ENCODE data around the gene RPTOR. TPM values are rescaled to one million over a fixed set of nuclear protein-coding genes. Genes with fewer than 3 reads are reported as not detected.
"Not testable (repeated sequence)": the region's sequence is repeated elsewhere in the genome, so short reads cannot be mapped to it uniquely, and the experiment has no call there.

The RPTOR gene
- total RNA-seq, 1 experiment from 2014 or later = 25.1 TPM

DNA sequence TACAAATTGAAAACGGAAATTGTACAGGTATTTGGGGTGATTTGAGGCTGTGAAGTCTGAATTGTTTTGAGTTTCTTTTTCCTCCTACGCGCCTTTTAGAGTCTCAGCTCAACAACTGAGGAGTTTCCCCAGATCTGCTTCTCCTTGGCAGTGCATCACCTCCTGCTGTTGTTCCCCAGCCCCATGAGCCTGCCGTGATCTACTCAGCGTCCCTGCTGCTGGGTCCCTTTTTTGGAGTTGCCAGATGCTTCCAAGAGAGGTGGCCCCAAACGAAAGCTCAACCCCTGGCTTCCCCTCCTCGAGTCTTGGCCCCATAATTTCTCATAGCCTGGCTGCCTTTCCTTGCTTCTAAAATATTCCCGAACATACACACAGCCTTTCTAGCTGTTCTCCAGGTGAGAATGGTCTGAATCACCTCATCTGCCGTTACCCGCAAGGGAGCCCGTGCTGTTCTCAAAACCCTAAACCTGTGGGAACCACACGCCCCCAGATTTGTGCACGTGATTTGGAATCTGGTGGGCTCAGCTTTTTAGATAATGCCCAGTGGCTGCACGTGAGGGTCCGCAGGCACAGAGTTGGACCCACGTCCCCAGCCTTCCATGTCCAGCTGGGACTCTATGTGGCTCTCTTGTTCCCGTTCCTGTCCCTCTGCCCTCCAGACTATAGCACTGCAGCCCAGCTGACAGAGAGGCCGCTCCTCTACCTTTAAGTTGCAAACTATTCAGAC is 267.9 kb downstream of the RPTOR start:
- DNase-seq (ENCODE audit: low read depth) = no peak

DNA sequence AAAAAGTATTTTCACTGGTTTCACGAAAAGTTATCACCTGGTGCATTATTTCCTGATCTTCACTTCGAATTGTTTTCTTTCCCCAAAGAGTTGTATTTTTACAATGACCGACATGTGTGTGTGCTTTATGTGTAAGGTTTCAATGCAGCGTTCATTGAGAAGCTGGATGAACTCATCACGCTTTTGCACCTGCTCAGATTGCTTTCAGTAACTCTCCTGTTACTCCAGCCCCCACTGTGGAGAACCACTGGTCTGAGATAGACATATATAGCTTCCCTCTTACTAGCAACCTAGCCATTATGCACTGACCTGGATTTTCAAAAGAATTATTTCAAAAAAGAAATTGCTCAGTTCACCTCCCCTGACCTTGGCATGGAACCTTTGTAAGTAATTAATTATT is 268.7 kb downstream of the RPTOR start:
- no peak for DNase-seq (ENCODE audit: low read depth)

DNA sequence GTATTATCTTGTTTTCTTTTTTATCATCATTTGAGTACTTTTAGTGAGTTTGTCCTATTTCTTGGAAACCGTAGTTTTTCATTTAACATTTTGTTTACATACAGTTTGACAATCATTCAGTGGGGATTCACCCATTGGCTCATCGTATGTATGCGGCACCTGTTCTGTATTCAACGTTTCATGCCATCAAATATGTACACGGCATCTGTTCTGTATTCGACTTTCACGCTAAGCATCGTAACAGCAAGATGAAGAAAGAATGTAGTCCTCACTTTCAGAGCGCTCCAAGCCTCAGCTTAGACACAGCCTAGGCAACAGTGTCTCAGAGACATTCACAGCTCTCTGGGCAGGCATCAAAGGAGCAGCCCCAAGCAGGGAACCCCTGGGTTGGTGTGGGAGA is 269.9 kb downstream of the RPTOR start:
- no peak for DNase-seq (ENCODE audit: low read depth)

DNA sequence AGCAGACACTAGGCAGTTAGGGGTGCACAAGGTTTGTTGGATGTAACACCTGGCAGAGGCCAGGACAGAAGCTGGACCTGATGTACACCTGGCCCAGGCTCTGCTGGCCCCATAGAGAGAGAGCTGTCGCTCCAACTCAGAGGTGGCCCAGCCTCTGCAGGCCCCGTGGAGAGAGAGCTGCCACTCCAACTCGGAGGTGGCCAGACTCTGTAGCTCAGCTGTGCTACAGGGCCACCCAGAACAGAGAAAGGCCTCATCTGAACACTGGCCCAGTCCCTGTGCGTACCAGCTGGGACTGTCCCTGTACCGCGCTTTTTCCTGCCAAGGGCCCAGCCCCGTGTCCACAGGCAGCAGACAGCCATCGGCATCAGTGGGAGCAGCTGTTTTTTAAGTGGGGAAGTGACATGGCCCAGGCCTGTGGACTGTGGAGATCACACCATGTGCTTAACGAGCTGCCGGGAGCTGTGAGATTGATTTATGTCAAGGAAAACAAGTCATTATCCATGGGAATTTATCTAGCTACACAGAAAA is 270.6 kb downstream of the RPTOR start:
- DNase-seq (ENCODE audit: low read depth) = no peak

GRCh38 chr17:80815718-80816117 is 271.1 kb downstream of the RPTOR start:
- not testable (repeated sequence) for DNase-seq (ENCODE audit: low read depth)

DNA sequence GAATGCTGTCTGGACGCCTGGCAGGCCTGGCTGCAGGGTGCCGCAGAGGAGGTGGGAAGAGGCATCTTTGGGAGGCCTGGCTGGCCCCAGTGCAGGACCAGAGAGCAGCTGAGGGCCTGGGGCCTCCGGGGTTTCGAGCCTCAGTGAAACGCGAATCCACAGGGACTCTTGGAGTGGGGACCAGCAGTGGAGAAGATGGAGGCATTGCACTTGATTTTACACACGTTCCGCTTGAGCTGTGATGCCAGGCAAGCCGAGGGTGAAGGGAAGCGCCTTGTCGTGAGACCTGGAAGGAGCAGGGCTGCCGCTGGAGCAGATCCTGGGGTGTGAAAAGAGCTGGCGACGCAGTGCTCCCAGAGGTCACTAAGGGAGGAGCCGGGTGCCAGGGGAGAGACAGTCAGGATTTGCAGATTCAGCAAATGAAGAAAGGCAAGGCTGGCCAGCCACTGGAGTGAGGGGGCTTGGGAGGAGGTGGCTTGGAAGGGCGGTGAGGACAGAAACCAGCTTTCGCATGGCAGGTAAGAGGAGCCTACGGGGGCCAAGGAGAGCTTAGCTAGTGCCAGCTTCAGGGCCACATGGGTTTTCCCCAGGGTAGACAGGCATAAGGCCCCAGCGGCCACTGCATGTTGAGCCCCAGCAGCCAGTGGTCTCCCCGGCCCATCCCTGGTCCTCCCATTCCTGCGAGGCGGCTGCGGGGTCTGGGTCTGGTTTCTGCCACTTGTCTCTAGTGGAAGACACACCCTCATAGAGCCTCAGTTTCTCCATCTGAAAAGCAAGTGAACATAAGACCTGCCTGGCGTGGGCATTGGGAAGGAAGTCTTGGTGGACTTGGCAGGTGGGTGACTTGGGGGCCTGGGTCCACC is 271.8 kb downstream of the RPTOR start:
- no peak for DNase-seq (ENCODE audit: low read depth)

DNA sequence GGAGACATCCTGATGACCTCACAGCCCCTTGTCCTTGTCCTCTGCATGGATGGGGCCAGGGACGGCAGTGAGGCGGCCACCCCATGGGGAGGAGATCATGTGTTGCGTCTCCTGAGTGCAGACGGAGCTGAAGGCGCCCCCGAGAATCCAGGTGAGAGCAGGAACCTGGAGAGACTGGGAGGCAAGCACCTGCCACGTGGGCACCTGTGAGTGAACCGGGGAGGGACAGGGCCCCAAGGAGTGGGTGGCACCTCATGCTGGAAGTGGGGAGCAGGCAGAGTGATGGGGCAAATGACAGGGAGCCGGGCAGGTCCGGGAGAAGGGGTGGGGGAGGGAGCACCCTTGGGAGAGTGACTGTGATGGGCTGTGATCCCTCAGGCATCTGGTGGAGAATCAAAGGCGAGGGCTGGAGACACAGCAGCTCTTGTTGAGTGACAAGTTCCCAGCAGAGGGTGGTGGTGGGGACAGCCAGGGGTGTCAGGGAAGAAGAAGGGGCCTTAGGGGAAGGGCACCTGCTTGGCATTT is 272.7 kb downstream of the RPTOR start:
- no peak for DNase-seq (ENCODE audit: low read depth)

DNA sequence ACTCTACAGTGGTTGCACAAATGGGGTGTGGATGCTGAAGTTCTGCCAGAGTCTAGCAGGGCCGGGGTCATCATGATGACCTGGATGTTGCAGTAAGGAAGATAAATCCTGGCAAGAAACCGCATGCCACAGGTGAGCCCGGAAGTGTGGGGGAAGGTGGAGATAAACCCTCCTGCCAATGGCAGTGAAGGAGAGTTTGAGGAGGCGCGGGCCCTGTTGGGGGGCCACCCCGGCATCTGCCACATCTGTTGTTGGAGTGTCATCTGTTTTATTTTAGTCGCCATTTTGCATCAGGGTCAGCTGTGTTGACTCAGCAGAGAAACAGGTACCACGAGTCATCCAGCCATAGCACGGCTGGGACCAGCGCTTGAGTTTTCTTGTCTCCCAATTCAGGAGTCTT is 273.2 kb downstream of the RPTOR start:
- DNase-seq (ENCODE audit: low read depth) = peak; percentile 61

DNA sequence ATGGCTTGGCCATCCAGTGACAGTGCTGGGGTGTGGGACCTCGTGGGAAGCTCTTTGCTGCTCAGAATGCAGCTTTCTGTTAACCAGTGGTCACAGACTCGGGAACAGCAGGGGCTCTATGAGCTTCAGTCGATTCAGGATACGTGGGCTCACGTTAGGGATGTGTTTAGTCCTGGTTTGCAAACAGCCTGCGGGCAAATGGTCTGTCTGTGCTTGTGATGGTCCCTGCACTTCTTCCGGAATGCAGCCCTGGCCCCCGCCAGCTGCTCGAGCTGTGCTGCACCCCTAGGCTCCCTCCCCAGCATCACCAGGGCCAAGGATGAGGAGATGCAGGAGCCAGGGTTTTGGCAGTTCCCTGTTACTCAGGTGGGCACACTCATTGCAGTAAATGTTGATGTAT is 274.2 kb downstream of the RPTOR start:
- DNase-seq (ENCODE audit: low read depth) = no peak

GRCh38 chr17:80819422-80820164 is 275.0 kb downstream of the RPTOR start:
- DNase-seq (ENCODE audit: low read depth) = no peak

DNA sequence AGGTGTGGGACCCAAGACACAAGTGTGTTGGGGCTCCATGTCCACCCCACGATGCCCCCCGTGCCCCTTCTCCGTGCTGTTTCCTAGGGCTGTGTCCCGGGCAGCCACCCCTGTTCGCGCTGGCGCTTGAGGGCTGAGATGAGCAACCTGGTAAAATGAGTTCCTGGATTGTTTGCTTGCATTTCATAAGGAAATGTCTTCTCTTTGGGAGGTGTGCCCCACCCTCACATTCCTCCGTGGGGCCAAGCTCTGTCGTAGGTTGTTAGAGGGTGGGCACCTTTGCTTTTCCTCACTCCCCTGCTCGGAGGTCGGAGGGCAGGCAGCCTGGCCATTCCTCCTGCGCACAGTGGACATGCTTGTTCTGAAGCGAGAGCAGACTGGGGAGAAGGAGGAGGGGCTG is 275.7 kb downstream of the RPTOR start:
- DNase-seq (ENCODE audit: low read depth) = no peak

DNA sequence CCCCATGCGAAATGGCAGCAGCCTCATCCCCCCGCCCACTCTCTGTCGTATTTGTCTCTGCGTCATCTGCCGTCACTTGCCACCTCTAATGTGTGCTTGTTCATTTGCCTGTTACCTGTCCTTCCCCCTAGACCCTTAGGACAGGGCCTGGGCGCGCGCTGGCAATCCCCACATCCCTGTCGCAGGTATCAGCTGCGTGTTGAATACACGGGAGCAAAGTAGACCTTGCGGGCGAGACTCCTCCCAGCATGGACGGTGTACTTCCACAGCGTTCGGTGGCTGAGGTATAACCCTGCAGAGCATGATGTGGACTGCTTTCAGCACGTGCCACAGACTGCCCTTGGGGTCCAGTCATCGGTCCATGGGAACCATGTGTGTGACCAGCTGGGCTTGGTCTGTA is 276.9 kb downstream of the RPTOR start:
- DNase-seq (ENCODE audit: low read depth) = no peak

DNA sequence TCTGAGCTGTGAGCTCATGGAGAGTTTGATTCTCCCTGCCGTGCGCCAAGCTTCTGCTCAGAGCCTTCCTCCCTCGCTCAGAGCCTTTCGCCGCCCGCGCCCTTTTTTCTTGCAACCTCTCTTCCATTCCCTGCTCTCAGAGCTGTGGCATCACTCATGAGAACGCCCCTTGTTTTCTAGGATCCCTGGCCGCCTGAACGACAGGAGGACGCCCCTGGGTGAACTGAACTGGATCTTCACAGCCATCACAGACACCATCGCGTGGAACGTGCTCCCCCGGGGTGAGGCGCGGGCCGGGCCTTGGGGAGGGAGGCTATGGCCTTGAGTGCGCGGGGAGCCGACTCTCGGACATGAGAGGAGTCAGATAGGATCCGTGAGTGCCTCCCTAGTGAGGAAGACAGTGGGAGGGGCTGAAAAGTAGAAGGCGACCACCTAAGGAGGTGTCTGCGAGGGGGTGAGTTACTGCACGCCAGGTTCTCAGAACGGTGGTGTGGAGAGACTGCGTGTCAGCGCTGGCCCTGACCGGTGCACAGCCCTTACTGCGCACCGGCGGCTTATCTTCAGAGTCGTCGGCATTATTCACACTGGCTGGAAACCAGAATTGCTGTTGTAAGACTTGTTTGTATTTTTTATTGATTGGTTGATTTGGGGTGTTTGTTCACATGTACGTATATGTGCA is 277.5 kb downstream of the RPTOR start:
- no peak for DNase-seq (ENCODE audit: low read depth)

DNA sequence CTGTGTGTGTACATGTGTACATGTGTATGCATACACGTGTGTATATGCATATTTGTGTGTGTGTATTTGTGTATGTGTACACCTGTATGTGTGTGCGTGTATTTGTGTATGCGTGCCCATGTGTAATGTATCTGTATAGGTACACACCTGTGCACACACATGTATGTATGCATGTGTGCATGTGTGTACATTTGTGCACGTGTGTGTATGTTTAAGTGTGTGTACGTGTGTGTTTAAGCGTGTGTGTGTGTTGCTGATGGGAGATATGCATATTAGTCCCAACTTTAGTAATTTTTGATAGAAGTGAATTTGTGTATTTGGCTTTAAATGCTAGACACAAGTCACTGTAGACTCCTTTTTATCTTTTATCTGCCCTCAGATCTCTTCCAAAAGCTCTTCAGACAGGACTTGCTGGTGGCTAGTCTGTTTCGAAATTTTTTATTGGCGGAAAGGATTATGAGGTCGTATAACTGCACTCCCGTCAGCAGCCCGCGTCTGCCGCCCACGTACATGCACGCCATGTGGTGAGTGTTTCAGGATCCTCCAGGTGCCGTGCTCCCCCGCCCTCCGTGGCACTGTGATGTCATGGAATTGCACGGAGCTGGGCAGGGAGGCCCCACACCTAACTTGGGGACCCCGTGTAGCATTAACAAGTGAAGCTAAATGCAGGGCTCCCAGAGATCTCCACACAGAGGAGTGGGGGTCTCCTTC is 278.2 kb downstream of the RPTOR start:
- no peak for DNase-seq (ENCODE audit: low read depth)

DNA sequence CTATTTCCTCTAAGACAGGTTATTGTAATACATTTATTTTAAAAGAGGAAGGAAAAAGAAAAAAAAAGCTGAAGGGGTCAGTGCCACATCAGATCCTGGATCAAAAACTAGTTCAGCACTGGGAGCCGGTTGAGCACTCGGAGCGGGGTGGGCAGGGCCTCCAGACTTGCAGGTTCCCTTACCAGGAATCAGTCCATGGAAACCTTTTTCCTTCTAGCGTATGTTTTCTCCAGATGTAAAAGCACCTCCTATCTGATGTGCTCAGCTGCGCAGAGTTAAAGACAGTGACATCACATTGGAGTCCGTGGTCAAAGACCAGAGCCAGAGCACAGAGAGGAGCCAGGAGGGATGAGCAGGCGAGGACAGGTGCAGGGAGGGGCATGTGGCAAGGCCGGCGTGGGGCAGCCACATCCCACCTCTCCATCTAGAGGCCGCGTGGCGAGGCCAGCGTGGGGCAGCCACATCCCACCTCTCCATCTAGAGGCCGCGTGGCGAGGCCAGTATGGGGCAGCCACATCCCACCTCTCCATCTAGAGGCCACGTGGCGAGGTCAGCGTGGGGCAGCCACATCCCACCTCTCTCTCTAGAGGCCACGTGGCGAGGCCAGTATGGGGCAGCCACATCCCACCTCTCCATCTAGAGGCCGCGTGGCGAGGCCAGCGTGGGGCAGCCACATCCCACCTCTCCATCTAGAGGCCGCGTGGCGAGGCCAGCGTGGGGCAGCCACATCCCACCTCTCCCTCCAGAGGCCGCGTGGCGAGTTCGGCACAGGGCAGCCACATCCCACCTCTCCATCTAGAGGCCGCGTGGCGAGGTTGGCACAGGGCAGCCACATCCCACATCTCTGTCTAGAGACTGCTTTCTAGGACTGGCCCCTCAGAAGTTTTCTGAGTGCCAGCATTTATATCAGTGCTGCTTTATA is 280.2 kb downstream of the RPTOR start:
- DNase-seq (ENCODE audit: low read depth) = no peak

GRCh38 chr17:80825471-80826345 is 281.1 kb downstream of the RPTOR start:
- DNase-seq (ENCODE audit: low read depth) = no peak

GRCh38 chr17:80826346-80826954 is 281.8 kb downstream of the RPTOR start:
- no peak for DNase-seq (ENCODE audit: low read depth)

Data from LHCN-M2 (cell line).